Nephron progenitor cell (in vitro differentiated cells): ENCODE results near the gene OR13C8.

Source experiments
- DNase-seq: peaks from one replicate; pipeline ENCODE4 v3.0.0; 2021
- H3K27ac Mint-ChIP-seq: 2 replicates; pipeline ENCODE4 v1.8.0; 2021; ENCODE audit warnings: mild to moderate bottlenecking, moderate library complexity, mixed read lengths
- H3K27me3 Mint-ChIP-seq: 2 replicates; pipeline ENCODE4 v1.8.0; 2021; ENCODE audit warnings: mild to moderate bottlenecking, low read depth, mixed read lengths; ENCODE audit not compliant: poor library complexity
- H3K36me3 Mint-ChIP-seq: 2 replicates; pipeline ENCODE4 v1.8.0; 2021; ENCODE audit warnings: low read depth, mixed read lengths
- H3K4me1 Mint-ChIP-seq: 2 replicates; pipeline ENCODE4 v1.8.0; 2021; ENCODE audit warnings: mixed read lengths
- H3K4me3 Mint-ChIP-seq: 2 replicates; pipeline ENCODE4 v1.8.0; 2021; ENCODE audit warnings: mild to moderate bottlenecking, moderate library complexity, mixed read lengths
- H3K9me3 Mint-ChIP-seq: 2 replicates; pipeline ENCODE4 v1.8.0; 2021; ENCODE audit warnings: mild to moderate bottlenecking, moderate library complexity, mixed read lengths
- CTCF ChIP-seq: fragments of 200-600 bp; sonication (generic); IDR thresholded peaks from 2 replicates; pipeline ENCODE4 v1.5.0; 2021; ENCODE audit warnings: antibody characterized with exemption

Gene OR13C8

GRCh38 chr9:104553261-104553660, 15.7 kb upstream of the OR13C8 start:
- no peaks in the 10 kb centered on the region for H3K4me1 Mint-ChIP-seq
- H3K4me3 Mint-ChIP-seq: no peak overlapping the region
- peaks cover 5% of the 10 kb centered on the region for H3K36me3 Mint-ChIP-seq
- H3K27ac Mint-ChIP-seq: no peak overlapping the region
- H3K27me3 Mint-ChIP-seq: no peaks in the 10 kb centered on the region
- TF ChIP-seq CTCF: no peak
- no peak for DNase-seq
- peaks cover 8% of the 10 kb centered on the region for H3K9me3 Mint-ChIP-seq

- Mint-ChIP-seq H3K36me3 (peaks cover 8% of the 10 kb centered on the region), H3K4me3 (no peak overlapping the region), H3K4me1 (no peaks in the 10 kb centered on the region)
Observed at GRCh38 chr9:104555521-104555920, 13.4 kb upstream of the OR13C8 start.

GRCh38 chr9:104556830-104557634, 11.9 kb upstream of the OR13C8 start:
- Mint-ChIP-seq H3K36me3 (peaks cover 8% of the 10 kb centered on the region), H3K4me3 (no peak overlapping the region), H3K9me3 (peaks cover 23% of the 10 kb centered on the region), H3K27ac (no peak overlapping the region), H3K27me3 (no peaks in the 10 kb centered on the region), H3K4me1 (no peaks in the 10 kb centered on the region)
- no peak for TF ChIP-seq CTCF
- no peak for DNase-seq

More at GRCh38 chr9:104555521-104555920, 13.4 kb upstream of the OR13C8 start:
- no peak for DNase-seq
- no peak overlapping the region for H3K27ac Mint-ChIP-seq
- no peaks in the 10 kb centered on the region for H3K27me3 Mint-ChIP-seq
- no peak for TF ChIP-seq CTCF
- H3K9me3 Mint-ChIP-seq: peaks cover 23% of the 10 kb centered on the region

GRCh38 chr9:104564358-104564757, 4.6 kb upstream of the OR13C8 start:
- no peaks in the 10 kb centered on the region for H3K27me3 Mint-ChIP-seq
- no peak for TF ChIP-seq CTCF
- no peak for DNase-seq
- peaks cover 6% of the 10 kb centered on the region for H3K9me3 Mint-ChIP-seq
- H3K4me1 Mint-ChIP-seq: no peaks in the 10 kb centered on the region
- H3K4me3 Mint-ChIP-seq: no peak overlapping the region
- no peaks in the 10 kb centered on the region for H3K36me3 Mint-ChIP-seq
- H3K27ac Mint-ChIP-seq: no peak overlapping the region

- Mint-ChIP-seq H3K36me3 (no peaks in the 10 kb centered on the region), H3K4me3 (no peak overlapping the region), H3K9me3 (peaks cover 28% of the 10 kb centered on the region), H3K4me1 (no peaks in the 10 kb centered on the region), H3K27me3 (peaks cover 3% of the 10 kb centered on the region), H3K27ac (no peak overlapping the region)
- no peak for DNase-seq
- no peak for TF ChIP-seq CTCF
Observed at GRCh38 chr9:104572612-104573011, 3.6 kb downstream of the OR13C8 start.

- Mint-ChIP-seq H3K4me3 (no peak overlapping the region), H3K9me3 (peaks cover 28% of the 10 kb centered on the region), H3K4me1 (no peaks in the 10 kb centered on the region), H3K27ac (no peak overlapping the region), H3K36me3 (no peaks in the 10 kb centered on the region), H3K27me3 (peaks cover 3% of the 10 kb centered on the region)
- no peak for DNase-seq
- TF ChIP-seq CTCF: no peak
Observed at GRCh38 chr9:104575456-104575855, 6.5 kb downstream of the OR13C8 start.
